HG02763 (cell line): Measurements from ENCODE around the gene EFCC1.
"Not testable (repeated sequence)": the region's sequence is repeated elsewhere in the genome, so short reads cannot be mapped to it uniquely, and the experiment has no call there.

Experiments
- ATAC-seq: cut with Tn5 transposase; IDR thresholded peaks from one replicate; pipeline ENCODE4 v1.9.1; 2021; ENCODE audit warnings: mild to moderate bottlenecking, moderate library complexity; ENCODE audit not compliant: unreplicated experiment

The EFCC1 gene

DNA sequence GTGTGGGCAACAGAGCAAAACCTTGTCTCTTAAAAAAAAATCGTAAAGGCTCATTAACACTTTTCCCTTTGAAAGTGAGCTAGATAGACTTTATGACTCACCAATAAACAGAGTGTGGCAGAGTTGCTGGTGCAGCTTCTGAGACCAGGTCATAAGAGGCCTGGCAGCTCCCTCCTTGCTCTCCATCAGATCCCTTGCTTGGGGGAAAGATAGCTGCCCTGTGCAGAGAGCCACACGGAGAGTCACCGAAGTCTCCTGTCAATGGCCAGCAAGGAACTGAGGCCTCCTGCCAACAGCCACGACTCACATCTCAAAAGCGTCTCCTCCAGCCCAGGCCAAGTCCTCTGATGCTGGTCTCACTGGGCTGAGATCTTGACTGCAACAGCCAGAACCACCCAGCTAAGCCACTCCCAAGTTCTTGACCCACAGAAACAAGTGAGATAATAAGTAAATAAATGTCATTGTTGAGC, 50.8 kb downstream of the EFCC1 start:
- no peak for ATAC-seq

DNA sequence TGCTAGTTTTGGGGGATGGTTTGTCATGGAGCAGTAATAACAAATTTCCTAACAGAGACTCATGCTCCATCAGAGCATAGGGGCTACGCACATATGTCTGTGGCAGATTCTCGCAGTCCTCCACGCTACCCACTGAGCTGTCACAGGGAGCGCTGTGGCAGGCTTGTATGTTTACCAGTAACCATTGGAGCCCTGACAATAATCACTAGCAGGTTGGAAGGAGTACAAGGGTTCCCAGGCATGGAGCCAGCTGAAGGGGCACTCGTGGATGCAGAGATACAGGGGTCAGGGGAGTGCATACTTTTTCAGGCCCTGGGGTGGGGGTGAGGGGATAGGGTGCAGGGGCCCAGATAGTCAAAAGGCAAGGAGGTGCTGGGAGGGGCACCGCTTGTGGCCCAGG, 51.6 kb downstream of the EFCC1 start:
- no peak for ATAC-seq

DNA sequence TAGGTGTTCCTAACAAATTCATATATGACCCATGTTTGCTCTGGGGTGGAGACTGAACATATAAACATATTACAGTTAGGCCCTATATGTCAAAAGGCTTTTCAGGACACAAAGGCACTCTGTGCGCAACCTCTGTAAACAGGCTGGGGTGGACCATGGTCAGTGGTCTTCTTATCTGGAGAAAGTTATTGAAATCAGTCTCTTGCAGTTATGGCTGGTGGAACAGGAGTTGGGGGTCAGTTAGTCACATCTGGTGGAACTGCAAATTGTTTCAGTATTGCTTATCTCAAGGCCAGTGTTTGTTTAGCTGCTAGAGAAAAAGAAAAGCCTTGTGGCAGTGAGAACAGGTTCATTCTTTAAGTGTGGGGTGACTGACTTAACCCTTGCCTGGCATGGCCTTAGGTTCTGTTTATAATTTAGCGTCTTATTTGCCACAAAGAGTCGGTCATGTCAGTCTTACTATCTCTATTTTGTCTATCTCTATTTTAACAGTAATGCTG, 53.6 kb downstream of the EFCC1 start:
- no peak for ATAC-seq

DNA sequence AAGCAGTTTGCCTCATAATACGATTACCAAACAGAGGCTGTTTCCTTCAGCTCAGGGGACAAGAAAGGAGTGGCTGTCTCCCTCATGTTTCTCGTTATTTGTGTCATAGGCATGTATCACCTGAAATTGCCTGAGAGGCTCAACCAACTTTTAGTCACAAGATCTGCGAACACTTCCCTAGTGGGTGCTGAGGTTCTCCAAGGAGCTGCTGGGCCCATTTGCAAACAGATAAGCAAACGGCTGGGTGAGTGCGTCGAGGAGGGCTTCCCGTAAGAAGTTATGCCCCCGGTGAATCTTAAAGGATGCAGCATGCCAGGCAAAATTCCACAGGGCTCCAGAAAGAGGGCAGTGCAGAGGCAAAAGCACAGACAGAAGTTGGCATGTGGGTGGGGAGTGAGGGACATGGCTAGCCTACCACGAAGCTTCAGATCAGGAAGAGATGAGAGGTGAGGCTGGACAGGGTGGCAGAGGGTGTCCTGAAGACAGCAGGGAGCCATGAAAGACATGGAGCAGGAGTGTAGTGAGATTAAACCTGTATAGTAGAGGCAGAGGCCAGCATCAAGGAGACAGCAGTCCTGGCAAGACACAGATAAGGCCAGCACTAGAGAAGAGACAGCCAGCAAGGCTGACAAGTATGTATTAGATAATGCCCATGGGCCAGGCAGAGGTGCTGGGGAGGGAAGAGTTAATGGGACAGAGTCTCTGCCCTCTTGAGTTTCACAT, 55.5 kb downstream of the EFCC1 start:
- no peak for ATAC-seq

DNA sequence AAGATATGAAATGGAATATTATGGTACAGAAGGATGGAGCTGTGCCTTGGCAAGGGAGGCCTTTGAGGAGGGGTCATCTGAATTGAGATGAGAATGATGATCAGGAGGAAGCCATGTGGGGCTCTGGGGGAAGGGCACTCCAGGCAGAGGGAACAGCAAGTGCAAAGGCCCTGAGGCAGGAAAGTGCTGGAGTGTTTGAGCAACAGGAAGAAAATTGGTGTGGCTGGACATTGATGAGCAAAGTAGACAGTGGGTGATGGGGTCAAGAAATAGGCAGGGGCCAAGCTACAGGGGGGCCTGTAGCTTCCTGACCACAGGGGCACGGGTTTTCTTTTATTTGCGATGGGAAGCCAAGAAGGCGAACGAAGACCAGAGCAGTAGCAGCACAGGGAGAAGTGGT, 56.1 kb downstream of the EFCC1 start:
- ATAC-seq, result no peak

DNA sequence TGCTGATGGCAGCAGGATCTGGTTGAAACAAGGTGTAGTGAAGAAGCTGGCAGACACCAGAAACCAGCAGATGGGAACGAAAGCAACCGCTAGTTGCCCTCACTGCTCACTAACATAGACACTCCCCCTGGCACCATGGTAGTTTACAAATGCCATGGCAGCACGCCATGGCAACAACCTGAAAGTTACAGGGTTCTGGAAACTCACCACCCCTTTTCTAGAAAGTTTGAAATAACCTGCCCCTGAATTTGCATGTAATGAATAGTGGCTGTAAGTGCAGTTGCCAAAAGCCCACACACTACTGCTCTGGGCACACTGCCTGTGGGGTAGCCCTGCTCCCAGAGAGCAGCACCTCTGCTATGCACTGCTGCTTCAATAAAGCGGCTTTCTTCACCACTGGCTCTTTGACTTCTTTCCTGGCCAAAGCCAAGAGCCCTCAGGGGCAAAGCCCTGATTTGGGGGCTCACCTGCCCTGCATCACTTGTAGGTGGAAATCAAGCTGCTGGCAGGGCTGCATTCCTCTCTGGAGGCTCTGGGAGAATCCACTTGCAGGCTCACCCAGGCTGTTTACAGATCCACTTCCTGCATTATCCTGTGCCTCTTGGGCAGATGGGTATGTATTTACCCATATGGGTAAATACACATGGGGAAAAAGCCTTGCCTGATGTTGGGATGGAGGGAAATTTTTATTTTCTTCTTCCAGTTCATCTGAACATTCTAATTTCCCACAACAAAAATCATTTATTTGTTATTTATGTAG, 57.5 kb downstream of the EFCC1 start:
- no peak for ATAC-seq

DNA sequence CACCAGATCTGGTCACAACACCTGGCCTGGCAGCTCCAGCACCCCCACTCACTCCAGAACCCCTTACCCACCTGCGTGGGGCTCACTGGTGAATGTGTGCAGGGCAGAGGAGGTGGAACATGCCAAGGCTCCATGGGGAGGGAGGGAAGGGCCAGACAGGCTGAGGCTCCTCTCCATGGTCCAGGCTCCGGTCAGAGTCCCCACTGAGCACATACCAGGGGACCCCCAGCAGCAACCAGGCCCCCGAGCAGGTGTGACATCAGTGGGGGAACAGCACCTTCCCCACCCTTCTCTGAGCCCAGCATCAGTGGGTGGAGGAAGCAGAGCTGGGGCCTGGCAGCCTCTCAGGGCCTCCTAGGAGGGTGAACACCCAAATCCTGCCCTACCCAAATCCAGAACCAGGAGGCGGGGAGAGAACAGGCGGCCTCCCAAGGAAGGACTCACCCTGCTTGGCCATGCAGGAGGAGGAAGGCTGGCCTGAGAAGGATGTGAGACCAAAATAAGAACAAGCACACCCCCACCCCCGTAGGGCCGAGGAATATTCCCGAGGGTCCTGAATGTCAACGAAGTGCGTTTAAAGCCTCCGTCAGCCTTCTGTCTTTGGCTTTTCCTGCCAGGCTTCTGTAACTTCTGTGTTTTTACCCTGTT, 58.3 kb downstream of the EFCC1 start:
- ATAC-seq, result no peak

DNA sequence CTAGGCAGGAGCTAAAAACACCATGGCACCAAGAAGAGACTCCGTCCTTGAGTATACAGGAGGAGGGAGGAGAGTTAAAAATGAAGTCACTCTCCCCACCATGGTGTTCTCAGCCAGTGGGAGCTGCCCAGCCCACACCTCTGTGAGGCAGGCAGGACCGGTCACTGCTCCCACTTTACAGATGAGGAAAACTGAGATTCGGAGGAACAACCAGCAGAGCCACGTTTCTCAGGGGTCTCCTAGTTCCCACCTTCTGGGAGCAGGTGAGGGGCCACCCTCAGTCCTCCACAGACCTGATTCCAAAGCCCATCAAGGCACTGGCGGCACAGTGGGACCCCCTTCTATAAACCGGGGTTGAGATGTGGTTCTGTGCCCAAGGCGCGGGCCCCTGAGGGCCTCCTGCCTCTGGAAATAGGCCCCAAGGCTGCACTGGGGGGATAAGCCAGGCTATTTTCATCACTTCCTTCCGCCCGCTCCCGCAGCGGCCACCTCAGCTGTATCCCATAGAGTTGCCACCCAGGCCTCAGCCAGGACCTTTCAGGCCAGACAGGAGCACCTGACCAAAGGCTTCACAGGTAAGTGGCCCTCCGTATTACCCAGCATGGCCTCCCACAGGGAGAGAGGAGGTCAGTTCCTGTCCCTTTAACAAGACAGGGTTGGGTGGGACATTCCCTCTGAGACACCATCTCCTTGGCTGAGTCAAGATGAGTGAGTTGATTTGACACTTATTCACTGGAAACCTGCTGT, 59.3 kb downstream of the EFCC1 start, which contains the start of gene GP9:
TSS of gene GP9 (plus strand) at position 504 of the 747 bp plus-strand sequence. CDS start 961 bp downstream, outside the sequence.
- ATAC-seq, result no peak

DNA sequence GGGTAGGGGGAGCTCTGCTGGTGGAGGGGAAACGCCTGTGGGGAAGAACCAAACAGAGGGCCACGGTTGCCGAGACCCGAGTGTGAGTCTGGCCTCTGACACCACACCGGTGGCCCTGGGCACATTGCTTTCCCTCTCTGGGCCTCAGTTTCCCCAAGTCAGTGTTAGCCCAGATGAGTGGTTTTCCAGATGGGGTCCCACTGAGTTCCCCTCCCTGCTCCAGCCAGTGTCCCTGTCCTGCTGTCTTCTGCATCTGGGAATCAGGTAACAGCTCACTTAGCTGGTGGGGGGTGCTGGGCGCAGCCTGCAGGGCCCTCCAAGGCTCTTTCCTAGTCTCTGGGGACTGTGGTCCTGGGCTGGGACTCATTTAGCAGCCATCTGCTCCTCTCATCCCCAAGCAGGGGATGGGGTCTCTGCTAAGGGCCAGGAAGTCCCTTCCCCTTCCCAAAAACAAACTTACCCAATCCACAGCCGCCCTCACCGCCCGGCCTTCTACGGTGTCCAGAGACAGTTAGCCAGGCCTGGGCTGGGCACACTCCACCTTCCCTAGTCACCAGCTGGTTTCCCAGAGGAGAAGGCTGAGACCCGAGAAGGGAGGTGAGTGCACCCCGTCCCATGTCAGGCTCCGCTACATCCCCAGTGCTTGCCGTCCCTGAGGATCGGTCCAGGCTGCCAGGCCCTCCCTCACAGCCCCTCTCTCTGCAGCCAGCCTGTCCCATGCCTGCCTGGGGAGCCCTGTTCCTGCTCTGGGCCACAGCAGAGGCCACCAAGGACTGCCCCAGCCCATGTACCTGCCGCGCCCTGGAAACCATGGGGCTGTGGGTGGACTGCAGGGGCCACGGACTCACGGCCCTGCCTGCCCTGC, 60.2 kb downstream of the EFCC1 start:
- ATAC-seq, result no peak

DNA sequence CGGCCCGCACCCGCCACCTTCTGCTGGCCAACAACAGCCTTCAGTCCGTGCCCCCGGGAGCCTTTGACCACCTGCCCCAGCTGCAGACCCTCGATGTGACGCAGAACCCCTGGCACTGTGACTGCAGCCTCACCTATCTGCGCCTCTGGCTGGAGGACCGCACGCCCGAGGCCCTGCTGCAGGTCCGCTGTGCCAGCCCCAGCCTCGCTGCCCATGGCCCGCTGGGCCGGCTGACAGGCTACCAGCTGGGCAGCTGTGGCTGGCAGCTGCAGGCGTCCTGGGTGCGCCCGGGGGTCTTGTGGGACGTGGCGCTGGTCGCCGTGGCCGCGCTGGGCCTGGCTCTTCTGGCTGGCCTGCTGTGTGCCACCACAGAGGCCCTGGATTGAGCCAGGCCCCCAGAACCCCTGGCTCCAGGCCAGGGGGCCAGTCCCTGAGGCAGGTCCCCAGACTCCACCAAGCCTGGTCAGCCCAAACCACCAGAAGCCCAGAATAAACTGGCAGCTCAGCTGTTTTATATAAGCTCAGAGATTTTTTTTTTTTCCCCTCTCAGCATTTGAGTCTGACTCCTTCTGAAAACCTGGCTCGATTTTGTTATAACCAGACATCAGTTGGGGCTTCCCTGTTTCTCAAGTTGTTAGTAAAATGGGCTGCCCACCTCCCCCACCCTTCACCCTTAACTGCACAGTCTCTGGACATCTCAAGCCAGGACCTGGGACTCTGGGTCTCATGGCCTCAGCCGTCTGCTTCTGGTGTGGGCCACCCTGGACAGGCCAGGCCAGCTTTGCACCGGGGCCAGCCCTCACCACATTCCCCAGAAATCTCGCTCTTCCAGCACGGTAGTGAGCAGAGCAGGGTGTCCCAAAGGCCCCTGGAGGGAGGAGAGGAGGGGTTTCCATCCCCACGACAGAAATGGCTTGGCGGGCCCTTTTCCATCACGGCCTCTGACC, 61.1 kb downstream of the EFCC1 start:
- ATAC-seq, result no peak

DNA sequence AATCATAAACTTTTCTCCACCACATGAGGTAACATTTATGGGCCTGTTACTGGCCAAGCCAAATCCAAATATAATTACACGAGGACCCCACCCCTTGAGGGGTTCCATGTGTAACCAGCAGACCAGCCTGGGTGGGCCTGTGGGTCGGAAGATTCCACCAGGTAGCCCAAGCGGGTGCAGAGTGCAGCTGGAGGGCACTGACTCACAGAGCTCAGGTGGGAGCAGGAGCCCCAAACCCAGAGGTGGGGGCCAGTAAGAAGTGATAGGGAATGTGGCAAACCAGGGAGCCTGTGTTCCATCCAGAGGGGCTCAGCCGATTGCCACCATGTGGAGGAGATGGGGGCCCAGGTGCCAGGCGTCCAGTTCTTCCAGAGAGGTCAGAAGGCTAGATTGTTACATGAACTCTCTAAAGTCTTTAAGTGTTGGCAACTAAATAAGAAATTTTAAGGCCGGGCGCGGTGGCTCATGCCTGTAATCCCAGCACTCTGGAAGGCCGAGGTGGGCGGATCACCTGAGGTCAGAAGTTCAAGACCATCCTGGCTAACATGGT, 62.1 kb downstream of the EFCC1 start:
- ATAC-seq, result no peak

DNA sequence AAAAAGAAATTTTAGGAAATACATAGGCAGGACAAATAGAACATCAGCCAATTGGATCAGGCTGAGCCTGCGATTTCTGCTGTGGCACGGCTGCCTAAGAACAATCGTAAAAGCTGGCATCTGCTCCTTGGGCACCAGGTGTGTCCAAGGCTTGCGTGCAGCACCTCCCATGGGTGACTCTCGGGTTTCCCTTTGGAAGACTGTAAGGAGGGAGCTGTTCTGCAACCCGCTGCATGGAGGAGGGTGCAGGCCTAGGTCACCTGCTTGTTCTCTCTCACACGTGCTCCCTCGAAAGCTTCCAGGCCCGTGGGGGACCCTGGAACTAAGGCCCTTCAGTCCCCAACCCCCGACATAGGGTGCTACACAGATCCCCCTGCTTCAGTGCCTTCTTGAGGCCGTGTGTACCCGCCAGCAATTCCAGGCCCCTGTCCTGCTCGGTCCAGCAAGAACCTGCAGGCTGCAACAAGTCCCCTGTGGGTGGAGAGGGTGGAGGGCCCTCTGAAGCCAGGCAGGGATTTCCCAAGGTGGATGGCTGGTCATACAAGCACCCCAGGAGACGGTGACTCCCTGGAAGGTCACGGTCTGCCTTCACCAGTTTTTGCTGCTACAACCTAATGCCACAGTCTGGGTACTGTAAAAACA, 62.9 kb downstream of the EFCC1 start:
- no peak for ATAC-seq

DNA sequence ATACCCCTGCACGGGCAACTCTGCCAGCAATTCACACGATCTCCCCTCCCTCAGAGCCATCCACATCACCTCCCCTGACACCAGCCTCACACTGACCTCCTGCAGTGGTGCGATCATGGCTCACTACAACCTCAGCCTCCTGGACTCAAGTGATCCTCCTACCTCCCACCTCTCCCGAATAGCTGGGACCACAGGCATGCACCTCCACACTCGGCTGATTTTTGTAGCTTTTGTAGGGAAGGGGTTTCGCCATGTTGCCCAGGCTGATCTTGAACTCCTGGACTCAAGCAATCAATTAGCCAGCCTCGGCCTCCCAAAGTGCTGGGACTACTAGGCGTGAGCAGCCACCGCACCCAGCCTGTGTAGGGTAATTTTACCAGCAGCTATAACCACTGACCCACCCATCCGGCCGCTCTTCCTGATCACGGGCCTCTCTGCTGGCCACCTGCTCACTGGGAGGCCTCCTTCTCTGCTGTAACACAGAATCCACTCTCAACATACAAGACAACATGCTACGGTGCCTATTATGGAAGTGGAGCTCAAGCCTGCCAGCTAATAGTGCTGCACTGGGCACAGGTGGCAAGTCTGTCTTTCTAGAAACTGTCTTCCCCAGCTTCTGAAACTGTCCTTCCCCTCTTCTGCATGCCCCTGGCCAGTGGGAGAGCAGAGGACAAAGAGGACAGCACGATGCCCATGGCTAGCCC, 64.1 kb downstream of the EFCC1 start:
- ATAC-seq, result no peak

DNA sequence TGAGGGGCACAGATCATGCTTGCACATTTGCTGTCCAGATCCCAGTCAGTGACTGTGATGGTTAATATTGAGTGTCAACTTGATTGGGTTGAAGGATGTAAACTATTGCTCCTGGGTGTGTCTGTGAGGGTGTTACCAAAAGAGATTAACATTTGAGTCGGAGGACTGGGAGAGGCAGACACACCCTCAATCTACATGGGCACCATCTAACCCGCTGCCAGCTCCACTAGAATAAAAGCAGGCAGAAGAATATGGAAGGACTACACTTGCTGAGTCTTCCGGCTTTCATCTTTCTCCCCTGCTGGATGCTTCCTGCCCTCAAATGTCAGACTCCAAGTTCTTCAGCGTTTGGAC, 64.6 kb downstream of the EFCC1 start:
- no peak for ATAC-seq

DNA sequence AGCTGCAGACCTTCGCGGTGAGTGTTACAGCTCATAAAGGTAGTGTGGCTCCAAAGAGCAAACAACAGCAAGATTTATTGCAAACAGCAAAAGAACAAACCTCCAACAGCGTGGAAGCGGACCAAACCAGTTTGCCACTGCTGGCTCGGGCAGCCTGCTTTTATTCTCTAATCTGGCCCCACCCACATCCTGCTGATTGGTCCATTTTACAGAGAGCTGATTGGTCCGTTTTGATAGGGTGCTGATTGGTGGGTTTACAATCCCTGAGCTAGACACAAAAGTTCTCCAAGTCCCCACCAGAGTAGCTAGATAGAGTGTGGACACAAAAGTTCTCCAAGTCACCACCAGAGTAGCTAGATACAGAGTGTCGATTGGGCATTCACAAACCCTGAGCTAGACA, 66.6 kb downstream of the EFCC1 start:
- ATAC-seq, result not testable (repeated sequence)

DNA sequence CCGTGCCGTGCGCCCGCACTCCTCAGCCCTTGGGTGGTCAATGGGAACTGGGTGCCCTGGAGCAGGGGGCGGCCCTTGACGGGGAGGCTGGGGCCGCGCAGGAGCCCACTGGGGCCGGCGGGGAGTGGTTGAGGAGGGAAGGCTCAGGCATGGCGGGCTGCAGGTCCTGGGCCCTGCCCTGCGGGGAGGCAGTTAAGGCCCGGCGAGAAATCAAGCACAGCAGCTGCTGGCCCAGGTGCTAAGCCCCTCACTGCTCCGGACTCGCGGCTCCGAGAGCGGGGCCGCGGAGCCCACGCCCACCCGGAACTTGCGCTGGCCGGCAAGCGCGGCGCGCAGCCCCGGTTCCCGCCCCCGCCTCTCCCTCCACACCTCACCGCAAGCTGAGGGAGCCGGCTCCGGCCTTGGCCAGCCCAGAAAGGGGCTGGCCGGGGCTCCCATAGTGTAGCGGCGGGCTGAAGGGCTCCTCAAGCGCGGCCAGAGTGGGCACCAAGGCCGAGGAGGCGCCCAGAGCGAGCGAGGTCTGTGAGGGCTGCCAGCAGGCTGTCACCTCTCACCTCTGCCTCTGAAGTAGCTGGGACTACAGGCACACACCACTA, 67.3 kb downstream of the EFCC1 start:
- ATAC-seq, result no peak
